Measurements from ENCODE around the gene CABP2.
A peak's percentile ranks its signal among the peaks of the same experiment; 100 is the strongest.
"Not testable (repeated sequence)": the region's sequence is repeated elsewhere in the genome, so short reads cannot be mapped to it uniquely, and the experiment has no call there.

The CABP2 gene

DNA sequence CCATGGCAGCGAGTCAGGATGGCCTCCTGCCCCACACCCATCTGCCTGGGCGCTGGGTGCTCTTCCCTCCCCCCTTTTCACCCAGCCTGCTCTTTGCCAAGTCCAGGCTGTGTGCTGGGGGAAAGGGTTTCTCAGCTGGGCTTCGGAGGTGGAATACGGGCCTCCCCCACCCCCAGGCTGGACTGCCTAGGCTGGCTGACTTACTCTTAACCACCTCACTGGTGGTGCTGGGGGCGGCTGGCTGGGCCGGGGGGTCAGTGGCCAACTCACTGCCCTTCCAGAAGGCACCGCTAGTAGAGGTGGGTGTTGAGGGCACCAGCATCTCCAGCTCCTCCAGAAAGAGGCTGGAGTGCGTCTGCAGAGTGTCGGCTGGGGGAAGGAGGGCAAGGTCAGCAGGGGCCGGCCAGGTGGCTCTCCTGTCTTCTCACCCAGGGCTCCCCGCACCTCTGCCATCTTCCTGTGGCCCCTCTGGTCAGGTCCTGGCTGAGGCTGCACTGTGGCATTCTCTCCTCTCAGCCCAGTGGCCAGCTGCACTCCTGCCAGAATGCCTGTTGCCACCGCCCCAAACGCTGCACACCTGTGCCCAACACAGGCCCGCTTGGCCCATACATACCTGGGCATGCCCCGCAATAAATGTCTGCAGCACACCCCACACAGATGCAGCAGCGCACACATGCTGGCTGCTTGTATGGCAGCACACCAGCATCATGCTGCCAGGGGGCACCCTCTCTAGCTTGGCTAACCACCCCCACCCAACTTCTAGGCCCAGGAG lies 27.8 kb downstream of the CABP2 start:
- no peak for DNase-seq

DNA sequence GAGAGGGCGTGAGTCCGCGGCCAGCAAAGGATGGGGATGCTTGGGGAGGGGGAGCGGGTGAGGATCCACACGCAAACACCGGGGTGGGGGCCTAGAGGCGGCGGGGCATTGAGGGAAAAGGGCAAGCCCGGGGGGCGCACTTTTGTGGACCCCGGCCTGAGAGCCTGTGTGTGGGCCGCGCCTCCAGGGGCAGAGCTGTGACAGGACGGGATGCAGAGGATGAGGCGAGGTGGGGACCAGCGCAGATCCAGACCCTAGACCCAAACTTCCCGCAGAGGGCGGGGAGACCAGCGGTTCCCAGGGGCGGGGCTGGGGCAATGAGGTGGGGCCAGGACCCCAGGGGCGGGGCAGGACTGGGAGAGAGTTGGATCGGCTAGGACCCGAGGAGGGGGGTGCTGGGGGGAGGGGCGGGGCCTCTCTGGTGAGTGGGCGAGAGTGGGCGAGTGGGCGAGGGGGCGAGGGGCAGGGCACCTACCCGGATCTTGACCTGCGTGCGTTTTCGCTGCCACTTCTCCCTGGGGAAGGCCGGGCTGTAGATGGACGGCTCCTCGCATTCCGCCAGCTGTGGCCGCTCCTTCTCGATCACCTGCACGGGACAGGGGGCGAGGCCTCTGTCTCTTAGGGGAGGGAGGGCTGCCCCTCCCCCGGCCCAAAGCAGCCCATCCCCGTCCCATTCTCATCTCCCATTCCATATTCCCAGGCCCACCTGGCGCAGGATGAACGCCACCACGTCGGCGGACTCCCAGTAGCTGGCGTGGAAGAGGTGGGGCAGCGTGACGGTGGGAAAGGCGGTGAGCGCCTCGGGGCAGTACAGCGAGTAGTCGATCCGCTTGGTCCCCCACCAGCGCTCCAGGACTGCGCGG lies 28.6 kb downstream of the CABP2 start:
- no peak for DNase-seq

GRCh38 chr11:67493548-67494370 lies 29.5 kb downstream of the CABP2 start:
- no peak for DNase-seq

DNA sequence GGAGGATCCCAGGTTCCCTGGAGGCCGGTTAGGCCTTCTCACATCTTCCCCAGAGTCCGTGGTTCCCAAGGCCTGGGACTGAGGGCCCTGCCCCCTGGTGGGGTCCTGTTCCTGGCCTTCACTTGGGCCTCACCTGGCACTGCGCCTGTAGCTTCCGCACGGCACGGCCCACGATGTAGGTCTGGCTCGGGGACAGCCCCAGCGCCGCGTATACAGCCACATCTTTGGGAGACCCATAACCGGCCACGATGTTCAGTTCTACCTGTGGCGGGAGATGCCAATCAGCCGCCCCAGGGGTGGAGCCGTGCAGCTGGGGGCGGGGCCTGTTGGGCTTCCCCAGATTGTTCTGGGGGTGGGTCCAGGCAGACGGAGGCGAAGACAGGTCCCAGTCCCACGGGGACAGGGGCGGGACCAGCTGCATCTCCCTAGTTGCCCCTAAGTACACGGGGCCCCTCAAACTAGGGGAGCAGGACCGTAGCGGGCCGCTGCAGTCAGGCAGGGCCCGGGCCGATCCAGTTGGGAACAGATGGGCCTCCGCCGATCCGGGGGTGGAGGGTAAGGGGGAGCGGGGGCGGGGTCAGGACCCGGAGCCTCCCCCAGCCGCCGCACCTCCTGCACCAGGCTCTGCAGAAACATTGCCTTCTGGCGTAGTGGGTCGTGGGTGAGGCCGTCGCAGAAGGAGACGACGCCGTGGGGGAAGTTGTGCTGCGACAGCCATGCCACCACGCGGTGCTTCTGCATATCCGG lies 30.3 kb downstream of the CABP2 start:
- no peak for DNase-seq

DNA sequence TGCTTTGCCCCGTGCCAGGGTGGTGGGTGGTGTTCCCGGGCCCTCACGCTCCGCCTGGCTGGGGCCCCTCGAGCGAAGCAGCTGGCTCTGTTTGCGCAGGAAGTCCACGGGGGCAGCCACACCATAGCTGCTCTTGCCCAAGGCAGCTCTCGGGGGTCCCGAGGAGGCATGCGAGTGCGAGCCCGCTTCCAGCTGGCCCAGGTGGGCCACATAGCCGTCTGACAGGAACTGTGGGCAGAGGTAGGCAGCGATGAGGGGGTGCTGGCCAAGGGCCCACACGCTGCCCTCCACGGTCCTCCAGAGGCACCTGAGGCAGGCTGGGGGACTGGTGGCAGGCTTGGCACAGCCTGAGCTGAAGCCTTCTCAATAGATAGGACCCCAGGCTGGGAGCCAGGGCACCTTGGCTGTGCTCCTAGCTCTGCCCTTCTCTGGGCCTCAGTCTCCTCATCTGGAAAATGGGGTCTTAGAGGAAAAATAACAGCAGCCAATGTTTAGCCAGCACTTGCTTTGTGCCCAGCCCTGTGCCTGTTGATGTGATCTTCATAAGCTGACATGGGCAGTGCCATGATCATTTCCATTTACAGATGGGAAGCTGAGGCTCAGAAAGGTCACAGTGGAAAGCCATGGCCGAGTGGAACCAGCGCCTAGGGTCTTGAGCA lies 31.0 kb downstream of the CABP2 start:
- DNase-seq, result no peak

DNA sequence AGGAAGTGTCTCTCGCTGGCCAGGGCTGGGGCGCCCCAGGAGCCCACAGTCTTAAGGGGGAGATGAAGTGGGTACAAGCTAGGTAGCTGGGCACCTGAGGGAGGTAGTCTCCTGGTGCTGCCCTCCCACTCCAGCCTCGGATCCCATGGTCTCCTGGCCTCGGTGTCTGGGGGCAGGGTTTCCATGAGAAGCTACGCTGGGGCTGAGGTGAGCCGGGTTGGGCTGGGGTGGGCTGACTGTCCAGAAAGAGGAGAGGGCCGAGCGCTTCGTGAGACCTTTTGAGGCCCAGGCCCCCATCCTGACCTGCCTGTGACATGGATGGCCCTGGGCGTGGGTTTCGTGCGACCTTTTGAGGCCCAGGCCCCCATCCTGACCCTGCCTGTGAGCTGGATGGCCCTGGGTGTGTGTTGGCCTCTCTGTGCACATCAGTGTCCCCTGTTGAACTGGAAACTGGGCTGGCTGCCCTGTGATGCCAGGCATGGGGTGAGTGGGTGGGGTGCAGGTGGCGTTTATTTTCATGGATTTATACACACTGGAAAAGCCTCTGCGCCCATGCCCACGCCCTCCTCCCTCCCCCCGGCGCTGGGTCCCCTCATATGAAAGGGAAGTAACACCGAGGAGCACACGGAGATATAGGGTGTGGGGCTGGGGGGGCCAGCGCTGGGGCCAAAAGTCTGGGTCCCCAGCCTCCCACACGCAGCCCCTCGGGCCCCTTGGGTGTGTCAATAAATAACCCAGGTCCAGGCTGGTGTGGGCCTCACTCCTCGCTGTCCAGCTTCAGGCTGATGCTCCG lies 31.8 kb downstream of the CABP2 start:
- no peak for DNase-seq

DNA sequence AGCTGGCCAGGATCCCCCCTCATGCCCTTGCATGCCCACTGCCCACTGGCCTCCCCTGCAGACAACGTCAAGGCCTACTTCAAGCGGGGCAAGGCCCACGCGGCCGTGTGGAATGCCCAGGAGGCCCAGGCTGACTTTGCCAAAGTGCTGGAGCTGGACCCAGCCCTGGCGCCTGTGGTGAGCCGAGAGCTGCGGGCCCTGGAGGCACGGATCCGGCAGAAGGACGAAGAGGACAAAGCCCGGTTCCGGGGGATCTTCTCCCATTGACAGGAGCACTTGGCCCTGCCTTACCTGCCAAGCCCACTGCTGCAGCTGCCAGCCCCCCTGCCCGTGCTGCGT lies 32.5 kb downstream of the CABP2 start:
- DNase-seq, result no peak

DNA sequence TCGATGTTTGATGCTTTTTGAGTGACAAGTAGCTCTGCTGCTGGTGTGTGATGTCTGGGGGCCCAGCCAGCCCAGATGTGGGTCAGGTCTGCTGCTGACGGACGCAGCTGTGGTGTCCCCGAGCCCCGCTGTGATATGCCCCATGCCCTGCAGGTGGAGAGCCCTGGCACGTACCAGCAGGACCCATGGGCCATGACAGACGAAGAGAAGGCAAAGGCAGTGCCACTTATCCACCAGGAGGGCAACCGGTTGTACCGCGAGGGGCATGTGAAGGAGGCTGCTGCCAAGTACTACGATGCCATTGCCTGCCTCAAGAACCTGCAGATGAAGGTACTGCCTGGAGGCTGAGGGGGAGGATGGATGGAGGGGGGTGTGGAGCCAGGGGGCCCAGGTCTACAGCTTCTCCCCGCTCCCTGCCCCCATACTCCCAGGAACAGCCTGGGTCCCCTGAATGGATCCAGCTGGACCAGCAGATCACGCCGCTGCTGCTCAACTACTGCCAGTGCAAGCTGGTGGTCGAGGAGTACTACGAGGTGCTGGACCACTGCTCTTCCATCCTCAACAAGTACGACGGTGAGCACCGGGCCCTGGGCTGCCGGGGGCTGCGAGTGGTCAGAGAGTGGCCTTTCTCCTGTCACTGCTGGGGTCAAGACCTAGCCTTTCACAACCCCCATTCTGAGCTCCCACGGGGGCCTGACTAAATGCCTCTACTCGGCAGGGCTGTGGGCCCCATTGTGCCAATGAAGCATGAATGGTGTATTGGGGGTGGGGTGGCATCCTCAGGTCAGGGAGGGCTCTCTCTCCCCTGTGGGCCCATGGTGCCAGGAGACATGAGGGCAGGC lies 33.1 kb downstream of the CABP2 start:
- DNase-seq, result no peak

DNA sequence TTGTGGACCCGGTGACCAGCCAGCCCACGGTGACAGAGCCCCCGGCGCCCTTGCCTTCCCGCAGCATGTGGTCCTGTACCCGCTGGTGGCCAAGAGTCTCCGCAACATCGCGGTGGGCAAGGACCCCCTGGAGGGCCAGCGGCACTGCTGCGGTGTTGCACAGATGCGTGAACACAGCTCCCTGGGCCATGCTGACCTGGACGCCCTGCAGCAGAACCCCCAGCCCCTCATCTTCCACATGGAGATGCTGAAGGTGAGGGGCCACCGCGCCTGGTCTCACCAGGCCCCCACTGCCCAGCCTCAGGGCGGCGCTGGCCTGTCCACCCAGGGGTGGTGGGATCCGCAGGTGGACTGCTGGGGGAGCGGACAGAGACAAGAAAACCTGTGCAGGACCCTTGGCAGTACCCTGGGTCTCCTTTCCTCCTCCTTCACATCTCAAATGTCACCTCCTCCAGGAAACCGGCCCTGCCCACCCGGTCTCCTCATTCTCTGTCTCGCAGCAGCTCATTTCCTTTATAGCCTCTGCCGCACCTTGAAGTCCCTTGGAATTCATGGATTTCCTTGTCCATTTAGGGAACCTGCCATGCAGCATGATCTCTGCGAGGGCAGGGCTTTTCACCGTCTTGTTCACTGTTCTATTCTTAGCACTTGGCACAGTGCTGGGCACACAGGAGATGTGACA lies 33.9 kb downstream of the CABP2 start:
- DNase-seq, result no peak

DNA sequence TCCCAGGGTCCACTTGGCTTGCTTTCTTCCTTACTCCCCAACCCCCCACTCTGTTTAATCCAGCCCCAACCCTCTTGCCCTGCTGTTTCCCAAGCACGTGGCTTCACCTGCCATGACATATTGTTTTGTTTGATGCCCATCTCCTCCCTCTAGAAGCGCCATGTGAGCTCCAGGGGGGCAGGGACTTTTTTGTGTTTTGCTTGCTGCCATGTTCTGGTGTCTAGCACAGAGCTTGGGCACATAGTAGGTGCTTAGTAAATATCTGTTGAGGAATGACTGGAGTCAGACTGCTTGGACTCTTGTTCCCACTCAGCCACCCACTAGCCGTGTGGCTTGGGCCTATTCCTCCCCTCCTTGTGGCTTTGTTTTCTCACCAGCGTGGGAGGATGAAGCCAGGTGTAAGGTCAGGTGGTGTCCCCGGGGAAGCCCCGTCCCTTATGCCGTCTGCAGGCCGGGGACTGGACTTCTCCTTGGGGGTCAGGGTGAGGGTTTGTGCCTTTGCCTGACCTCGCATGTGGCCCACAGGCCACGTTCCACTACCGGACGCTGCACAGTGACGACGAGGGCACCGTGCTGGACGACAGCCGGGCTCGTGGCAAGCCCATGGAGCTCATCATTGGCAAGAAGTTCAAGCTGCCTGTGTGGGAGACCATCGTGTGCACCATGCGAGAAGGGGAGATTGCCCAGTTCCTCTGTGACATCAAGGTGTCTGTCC lies 36.6 kb downstream of the CABP2 start:
- no peak for DNase-seq

DNA sequence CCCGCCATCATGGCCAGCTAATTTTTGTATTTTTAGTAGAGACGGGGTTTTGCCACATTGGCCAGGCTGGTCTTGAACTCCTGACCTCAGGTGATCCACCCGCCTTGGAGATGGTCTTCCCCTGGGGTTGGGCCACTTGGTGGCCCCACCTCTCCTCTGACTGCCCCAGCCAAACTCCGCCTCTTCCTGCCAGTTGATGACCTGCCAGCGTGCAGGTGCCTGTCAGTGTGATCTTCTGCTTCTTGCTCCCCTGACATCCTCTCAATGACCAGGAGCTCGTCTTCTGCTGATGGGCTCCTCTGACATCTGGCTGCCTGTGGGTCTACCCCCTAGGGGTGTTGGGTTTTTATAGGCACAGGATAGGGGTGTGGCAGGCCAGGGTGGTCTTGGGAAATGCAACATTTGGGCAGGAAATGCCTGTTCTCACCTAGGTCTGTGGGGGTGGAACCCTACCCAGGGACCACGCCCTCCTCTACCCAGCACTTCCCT lies 37.3 kb downstream of the CABP2 start:
- DNase-seq, result not testable (repeated sequence)

- peak in 6 of 51 donors; percentile 15 to 36 (median 22) for DNase-seq
These were observed 38.4 kb downstream of the CABP2 start for GRCh38 chr11:67484847-67485311.

- DNase-seq, result no peak
These were observed 39.2 kb downstream of the CABP2 start for GRCh38 chr11:67483831-67484665.

DNA sequence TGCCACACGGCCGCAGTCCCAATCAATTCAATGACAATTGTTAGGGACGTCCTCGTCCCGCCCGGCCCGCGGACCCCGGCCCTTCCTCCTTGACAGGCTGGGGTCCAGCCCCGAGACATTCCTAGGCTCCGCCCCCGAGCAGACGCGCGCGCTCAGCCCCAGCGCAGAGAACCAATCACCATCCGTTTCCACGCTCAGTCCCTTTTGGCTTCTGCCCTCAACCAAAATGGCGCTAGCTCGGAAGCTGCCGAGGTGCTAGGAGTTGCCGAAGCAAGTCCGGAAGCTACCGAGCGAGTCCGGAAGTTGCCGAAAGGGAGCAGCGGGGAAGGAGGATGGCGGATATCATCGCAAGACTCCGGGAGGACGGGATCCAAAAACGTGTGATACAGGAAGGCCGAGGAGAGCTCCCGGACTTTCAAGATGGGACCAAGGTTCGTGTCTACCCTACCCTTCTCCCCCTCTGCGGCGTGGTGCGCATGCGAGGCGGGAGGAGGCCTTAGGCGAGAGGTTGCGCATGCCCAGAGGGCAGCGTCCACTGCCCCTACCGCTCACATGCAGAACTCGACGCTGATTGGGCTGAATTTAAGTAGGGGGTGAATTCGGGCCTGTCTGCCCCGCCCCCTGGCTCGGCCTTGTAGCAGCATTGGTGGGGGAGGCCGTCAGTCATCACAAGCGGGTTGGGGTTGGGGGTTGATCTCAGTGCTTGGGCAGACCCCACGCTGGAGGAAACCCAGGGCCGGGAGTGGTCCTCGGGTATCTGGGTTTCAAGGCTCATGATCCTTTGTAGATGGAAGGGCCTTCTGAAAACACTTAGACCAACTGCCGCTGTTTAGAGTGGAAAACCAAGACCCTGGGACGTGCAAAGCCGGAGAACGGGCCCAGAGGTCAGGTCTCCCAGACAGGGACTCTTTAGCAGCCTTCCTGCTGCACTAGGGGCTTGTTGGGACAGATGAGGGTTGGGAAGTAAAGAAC lies 40.1 kb downstream of the CABP2 start, which contains the start of gene AIP:
AIP (plus strand) TSS at position 200 of the 972 bp plus-strand sequence; CDS start at position 333, 133 bp downstream.
- DNase-seq, result peak; percentile 81 to 100 (median 95)

All from hypothalamus (tissue), 51 donors.